ENCODE data around the gene DUSP8.
A peak's percentile ranks its signal among the peaks of the same experiment; 100 is the strongest.

Gene DUSP8

GRCh38 chr11:1557904-1558774, 13.9 kb downstream of the DUSP8 start:
- TF ChIP-seq POLR2A (IDR thresholded peaks at IDR 0.05; ENCODE audit: low read length) (no peak), GATA1 (IDR thresholded peaks at IDR 0.05; ENCODE audit: low read depth, low read length) (no peak)
- DNase-seq = no peak

- DNase-seq = no peak
- TF ChIP-seq GATA1 (IDR thresholded peaks at IDR 0.05; ENCODE audit: low read depth, low read length) = no peak
- no peak for TF ChIP-seq POLR2A (IDR thresholded peaks at IDR 0.05; ENCODE audit: low read length)
Observed at GRCh38 chr11:1557051-1557884, 14.8 kb downstream of the DUSP8 start.

DNA sequence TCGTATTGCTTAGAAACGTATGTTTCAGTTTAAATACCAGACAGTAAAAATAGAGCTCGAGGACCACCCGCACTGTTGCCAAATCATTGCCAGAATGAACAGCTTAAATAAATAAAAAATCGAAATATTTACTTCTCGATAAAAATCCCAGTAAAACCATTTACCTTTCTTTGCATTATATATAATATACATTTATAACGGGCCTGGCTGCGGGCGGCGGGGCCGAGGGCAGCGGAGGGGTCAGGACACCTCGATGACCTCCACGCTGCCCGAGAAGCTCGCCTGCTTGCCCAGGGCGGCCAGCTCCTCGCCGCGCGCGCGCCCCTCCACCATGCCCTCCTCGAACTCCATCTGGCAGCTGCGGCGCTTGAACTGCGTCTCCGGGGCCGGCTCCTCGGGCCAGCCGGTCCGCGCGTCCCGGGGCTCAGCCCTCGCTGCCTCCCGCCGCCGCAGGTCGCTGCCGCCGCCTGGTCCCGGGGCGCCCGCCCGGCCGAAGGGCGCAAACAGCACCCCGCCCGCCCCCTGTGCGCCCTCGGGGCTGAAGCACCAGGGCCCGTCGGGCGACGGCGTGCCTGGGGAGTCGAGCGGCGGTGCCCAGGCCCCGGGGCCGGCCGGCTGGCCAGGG, 15.7 kb downstream of the DUSP8 start:
- no peak for TF ChIP-seq GATA1 (IDR thresholded peaks at IDR 0.05; ENCODE audit: low read depth, low read length)
- TF ChIP-seq POLR2A (IDR thresholded peaks at IDR 0.05; ENCODE audit: low read length) = no peak
- no peak for DNase-seq

DNA sequence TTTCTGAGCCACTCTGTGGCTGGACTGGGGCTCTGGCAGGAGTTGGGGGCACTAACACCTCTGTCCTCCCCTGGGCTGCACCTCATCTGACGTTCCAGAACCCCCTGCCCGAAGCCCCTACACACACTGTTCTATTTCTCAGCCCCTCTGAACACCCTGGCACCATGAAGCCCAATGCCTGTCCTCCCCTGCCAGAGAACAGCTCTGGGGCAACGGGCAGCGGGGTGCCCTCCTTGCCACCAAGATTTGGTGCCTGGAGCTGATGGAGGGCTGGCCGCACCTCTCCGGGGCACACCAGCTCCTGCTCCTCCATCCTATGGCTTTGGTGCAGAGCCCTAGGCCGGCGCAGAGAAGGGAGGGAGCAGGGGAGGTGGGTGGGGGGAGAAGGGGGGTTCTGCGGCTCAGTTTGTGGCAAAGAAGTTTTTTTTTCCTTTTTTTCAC, 16.3 kb downstream of the DUSP8 start:
- TF ChIP-seq POLR2A (IDR thresholded peaks at IDR 0.05; ENCODE audit: low read length) = no peak
- TF ChIP-seq GATA1 (IDR thresholded peaks at IDR 0.05; ENCODE audit: low read depth, low read length) = no peak
- no peak for DNase-seq

DNA sequence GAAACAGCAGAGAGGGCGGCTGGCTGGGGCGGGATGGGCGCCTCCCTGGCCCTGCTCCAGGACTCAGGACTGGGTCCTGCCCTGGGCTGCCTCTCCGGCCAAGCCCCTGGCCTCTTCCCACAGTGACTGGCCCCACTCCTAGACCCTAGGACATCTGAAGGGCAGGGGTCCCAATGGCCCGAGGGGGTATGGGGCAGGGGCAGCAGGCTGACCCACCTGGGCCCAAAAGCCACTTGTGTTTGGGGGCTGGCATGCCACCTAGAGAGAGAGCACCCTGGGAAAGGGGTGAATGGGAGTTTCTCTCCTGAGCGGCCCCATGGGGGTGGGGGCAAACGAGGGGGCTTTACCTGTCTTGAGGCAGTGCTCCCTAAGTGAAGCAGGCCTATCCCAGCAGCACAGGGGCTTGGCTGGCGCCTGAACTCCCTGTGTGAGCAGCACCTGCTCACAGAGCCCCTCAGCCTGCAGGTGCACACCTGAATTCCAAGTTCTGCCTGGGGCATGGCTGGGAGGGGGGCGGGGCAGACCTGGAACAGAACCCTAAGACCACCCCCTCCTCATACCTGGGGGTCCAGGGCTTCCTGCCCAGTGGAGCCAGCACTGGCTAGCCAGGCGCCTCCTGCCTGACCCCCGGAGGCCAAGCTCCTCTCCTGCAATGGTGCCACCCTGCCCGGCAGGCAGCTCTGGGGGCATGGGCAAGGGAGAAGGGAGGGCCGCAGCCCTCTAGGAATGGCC, 16.9 kb downstream of the DUSP8 start:
- TF ChIP-seq POLR2A (IDR thresholded peaks at IDR 0.05; ENCODE audit: low read length) (no peak), GATA1 (IDR thresholded peaks at IDR 0.05; ENCODE audit: low read depth, low read length) (no peak)
- DNase-seq = no peak

GRCh38 chr11:1553808-1554594, 18.1 kb downstream of the DUSP8 start:
- TF ChIP-seq POLR2A (IDR thresholded peaks at IDR 0.05; ENCODE audit: low read length) = no peak
- TF ChIP-seq GATA1 (IDR thresholded peaks at IDR 0.05; ENCODE audit: low read depth, low read length) = no peak
- DNase-seq = no peak

DNA sequence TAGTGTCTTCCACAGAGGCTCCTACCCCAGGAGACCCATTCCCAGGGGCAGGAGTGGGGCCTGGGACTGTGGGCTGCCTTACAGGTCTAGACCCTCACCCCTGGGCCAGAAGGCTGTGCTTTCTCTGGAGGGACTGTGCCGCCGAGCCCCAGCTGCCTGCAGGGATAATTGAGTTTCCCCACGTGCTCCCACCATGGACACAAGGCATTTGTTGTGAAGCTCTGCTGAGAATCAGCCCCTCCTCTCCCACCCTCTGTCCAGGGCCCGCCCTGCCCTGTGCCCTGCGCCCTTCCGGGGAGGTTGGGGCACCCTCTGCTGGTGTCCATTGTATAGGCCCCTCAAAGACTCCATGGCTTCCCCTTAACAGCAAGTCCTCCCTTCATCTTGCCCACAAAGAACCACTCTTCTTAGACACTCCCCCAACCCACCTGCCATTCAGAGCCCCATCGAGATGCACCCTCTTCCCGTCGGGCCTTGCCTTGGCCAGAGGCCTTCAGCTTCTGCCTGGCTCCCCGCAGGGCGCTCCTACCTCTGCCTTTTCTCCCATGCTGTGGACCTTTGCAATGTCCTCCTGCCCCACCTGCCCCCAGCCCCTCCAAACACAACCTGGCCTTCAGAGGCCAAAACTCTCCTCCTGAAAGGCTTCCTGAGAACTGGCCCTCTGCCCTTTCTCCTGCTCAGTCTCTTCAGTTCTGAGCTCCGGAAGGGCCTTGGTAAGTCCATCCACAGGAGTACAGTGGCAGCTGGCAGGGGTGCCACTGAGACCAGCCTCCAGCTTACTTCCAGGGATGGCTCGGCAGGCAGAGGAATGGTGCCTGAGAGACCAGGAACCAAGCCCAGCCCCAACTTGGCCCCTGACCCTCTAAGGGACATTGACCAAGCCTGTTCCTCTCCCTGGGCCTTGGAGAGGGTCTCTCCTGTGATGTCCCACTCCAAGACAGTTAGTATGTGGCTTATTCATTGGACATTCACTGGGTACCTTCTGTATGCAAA, 22.4 kb downstream of the DUSP8 start:
- peak in 1 of 2 experiments; percentile 18 for DNase-seq
- no peak for TF ChIP-seq GATA1 (IDR thresholded peaks at IDR 0.05; ENCODE audit: low read depth, low read length)
- no peak for TF ChIP-seq POLR2A (IDR thresholded peaks at IDR 0.05; ENCODE audit: low read length)

- TF ChIP-seq GATA1 (IDR thresholded peaks at IDR 0.05; ENCODE audit: low read depth, low read length) (no peak), POLR2A (IDR thresholded peaks at IDR 0.05; ENCODE audit: low read length) (no peak)
- DNase-seq = no peak
Observed at GRCh38 chr11:1548221-1549070, 23.6 kb downstream of the DUSP8 start.

- DNase-seq = no peak
- TF ChIP-seq POLR2A (IDR thresholded peaks at IDR 0.05; ENCODE audit: low read length) (no peak), GATA1 (IDR thresholded peaks at IDR 0.05; ENCODE audit: low read depth, low read length) (no peak)
Observed at GRCh38 chr11:1547467-1548098, 24.5 kb downstream of the DUSP8 start.
